ENCODE measurements around the gene ABCE1. TPM values are rescaled to one million over a fixed set of nuclear protein-coding genes. Genes with fewer than 3 reads are reported as not detected.

The ABCE1 gene
- total RNA-seq, 1 experiment from 2014 or later = 100 TPM

DNA sequence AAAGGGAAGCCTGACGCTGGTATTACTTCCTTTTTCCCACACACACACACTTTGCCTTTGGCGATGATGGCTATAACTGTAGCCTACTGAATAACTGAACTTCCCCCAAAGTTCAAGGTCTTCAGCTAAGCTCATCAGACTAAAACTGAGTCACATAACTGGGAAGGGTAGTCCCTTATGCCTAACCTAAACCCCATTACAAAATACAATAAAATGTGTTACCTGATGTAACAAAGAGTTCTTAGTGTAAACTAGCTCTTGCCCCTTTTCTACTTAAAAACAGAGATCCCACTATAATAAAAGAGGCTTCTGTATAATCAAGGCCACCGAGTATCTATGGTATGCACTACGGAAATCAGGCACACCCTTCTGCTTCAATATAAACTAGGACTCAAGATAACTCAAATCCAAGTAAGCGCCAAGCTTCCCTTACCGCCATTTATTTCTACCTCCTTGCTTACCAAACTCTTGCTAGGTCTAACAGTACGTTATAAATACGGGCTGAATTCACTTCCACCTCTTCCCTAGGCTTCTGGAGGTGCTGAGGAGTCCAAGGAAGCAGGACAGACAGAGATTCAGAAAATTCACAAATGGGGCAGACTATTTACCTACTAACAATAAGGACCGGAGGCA lies 79.9 kb downstream of the ABCE1 start:
- peaks cover 9% of the 10 kb centered on the region; the same call in 1 of the 2 replicates for H3K4me1 ChIP-seq
- CTCF ChIA-PET = no interaction called here
- no peaks in the 10 kb centered on the region for H3K27me3 ChIP-seq (replicated peaks; ENCODE audit: control insufficient read depth, insufficient read depth, low read length)
- no peaks in the 10 kb centered on the region for H3K27me3 Mint-ChIP-seq (ENCODE audit: insufficient read depth, unreplicated experiment)
- H3K27ac Mint-ChIP-seq (ENCODE audit: unreplicated experiment) = peak overlapping the region; percentile 84
- H3K36me3 ChIP-seq (ENCODE audit: control insufficient read depth, insufficient read depth, low read length) = no peaks in the 10 kb centered on the region
- no peak for DNase-seq
- H3K9me3 Mint-ChIP-seq (ENCODE audit: unreplicated experiment) = no peaks in the 10 kb centered on the region
- POLR2A ChIA-PET = interaction anchor here (1.6 kb wide), 1 partner anchor 80 kb away, joined by 5 read pairs; the partner anchor contains the start of genes ABCE1 and ANAPC10
- H3K36me3 Mint-ChIP-seq (ENCODE audit: insufficient read depth, unreplicated experiment) = peaks cover 19% of the 10 kb centered on the region
- BruUV-seq (replicated peaks) = no TSS peak
- peaks cover 10% of the 10 kb centered on the region for H3K4me1 Mint-ChIP-seq (ENCODE audit: low read depth, unreplicated experiment)
- H3K4me3 ChIP-seq (ENCODE audit: low read depth, low read length) = peak overlapping the region; percentile 63
- H3K9me3 ChIP-seq = no peaks in the 10 kb centered on the region
- TF ChIP-seq, protein P1, sequence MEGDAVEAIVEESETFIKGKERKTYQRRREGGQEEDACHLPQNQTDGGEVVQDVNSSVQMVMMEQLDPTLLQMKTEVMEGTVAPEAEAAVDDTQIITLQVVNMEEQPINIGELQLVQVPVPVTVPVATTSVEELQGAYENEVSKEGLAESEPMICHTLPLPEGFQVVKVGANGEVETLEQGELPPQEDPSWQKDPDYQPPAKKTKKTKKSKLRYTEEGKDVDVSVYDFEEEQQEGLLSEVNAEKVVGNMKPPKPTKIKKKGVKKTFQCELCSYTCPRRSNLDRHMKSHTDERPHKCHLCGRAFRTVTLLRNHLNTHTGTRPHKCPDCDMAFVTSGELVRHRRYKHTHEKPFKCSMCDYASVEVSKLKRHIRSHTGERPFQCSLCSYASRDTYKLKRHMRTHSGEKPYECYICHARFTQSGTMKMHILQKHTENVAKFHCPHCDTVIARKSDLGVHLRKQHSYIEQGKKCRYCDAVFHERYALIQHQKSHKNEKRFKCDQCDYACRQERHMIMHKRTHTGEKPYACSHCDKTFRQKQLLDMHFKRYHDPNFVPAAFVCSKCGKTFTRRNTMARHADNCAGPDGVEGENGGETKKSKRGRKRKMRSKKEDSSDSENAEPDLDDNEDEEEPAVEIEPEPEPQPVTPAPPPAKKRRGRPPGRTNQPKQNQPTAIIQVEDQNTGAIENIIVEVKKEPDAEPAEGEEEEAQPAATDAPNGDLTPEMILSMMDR (IDR thresholded peaks at IDR 0.05; ENCODE audit: insufficient read depth in 1 of 2, low read depth in 1 of 2, low read length in 1 of 2, severe bottlenecking in 1 of 2, unreplicated experiment in 1 of 2) = no peak
- intact Hi-C loops (cut with micrococcal nuclease; ENCODE audit: unreplicated experiment) = no loop called here
- H3K4me3 Mint-ChIP-seq (ENCODE audit: unreplicated experiment) = peak overlapping the region; percentile 89

DNA sequence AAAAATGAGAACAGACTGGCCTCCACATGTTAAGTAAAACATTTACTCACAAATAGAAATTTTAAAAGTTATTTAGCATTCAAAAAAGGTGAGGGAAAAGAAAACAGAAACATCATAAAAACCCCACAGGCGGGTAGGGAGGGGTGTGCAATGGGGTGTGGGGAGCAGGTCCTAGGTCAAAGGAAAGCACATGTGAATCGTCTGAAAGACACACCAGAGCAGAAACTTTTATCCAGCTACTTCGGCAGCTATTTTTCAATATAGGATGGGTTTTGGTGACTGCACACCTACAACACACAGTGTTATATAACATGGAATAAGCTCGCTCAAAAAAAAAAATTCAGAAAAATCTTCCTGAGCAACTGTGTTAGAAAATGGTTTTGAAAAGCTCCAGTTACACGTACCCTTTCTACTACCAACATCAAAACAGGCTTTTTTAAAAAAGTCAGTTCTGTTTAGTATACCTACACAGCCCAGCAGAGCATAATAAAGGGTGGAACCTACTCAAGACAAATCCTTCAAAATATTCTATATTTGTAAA lies 80.7 kb downstream of the ABCE1 start:
- Histone ChIP-seq H3K36me3 (ENCODE audit: control insufficient read depth, insufficient read depth, low read length) (no peaks in the 10 kb centered on the region), H3K9me3 (no peaks in the 10 kb centered on the region), H3K27me3 (replicated peaks; ENCODE audit: control insufficient read depth, insufficient read depth, low read length) (no peaks in the 10 kb centered on the region), H3K4me1 (peaks cover 9% of the 10 kb centered on the region; the same call in 1 of the 2 replicates), H3K4me3 (ENCODE audit: low read depth, low read length) (peak overlapping the region; percentile 63)
- H3K36me3 Mint-ChIP-seq (ENCODE audit: insufficient read depth, unreplicated experiment) = peaks cover 13% of the 10 kb centered on the region
- peak overlapping the region; percentile 89 for H3K4me3 Mint-ChIP-seq (ENCODE audit: unreplicated experiment)
- ChIA-PET CTCF (interaction anchor here (0.5 kb wide), 1 partner anchor 24 kb away, joined by 4 read pairs; no protein-coding TSS in a partner anchor), POLR2A (interaction anchor here (1.6 kb wide), 1 partner anchor 81 kb away, joined by 5 read pairs; the partner anchor contains the start of genes ABCE1 and ANAPC10)
- no peaks in the 10 kb centered on the region for H3K27me3 Mint-ChIP-seq (ENCODE audit: insufficient read depth, unreplicated experiment)
- BruUV-seq (replicated peaks) = no TSS peak
- TF ChIP-seq, protein P1 (IDR thresholded peaks at IDR 0.05; ENCODE audit: insufficient read depth in 1 of 2, low read depth in 1 of 2, low read length in 1 of 2, severe bottlenecking in 1 of 2, unreplicated experiment in 1 of 2) = no peak
- intact Hi-C loops (cut with micrococcal nuclease; ENCODE audit: unreplicated experiment) = no loop called here
- peaks cover 10% of the 10 kb centered on the region for H3K4me1 Mint-ChIP-seq (ENCODE audit: low read depth, unreplicated experiment)
- no peak for DNase-seq
- peak overlapping the region; percentile 84 for H3K27ac Mint-ChIP-seq (ENCODE audit: unreplicated experiment)
- no peaks in the 10 kb centered on the region for H3K9me3 Mint-ChIP-seq (ENCODE audit: unreplicated experiment)

Other genes starting within 250 kb of the ABCE1 start
- gene ANAPC10, start 115 bp upstream of the ABCE1 start, total RNA-seq (2022) = 24.2 and 26.9 TPM in 2 replicates
- gene OTUD4, start 82.3 kb downstream of the ABCE1 start, total RNA-seq (2022) = 32.8 and 34.5 TPM in 2 replicates

All from Caco-2 (cell line).